ENCODE data around the gene FKBP4.

The FKBP4 gene

GRCh38 chr12:2783936-2784600 lies 10.7 kb upstream of the FKBP4 start:
- Histone ChIP-seq H3K79me2 (ENCODE audit: control insufficient read depth, low read length) (no peaks in the 10 kb centered on the region), H3K9me2 (replicated peaks; ENCODE audit: control insufficient read depth, low read length) (no peaks in the 10 kb centered on the region), H3K9me3 (ENCODE audit: control insufficient read depth, insufficient read depth, low read length) (no peaks in the 10 kb centered on the region), H3K27ac (ENCODE audit: low read depth, low read length) (no peak overlapping the region), H3K27me3 (ENCODE audit: control insufficient read depth, low read length) (peaks cover 18% of the 10 kb centered on the region), H3K4me3 (ENCODE audit: low read length) (0 out of 2 replicates have a peak overlapping the region, but pooled peaks have one; percentile 28), H3K4me2 (ENCODE audit: low read length) (peak overlapping the region; percentile 56), H3K4me1 (ENCODE audit: control insufficient read depth, low read length) (peaks cover 9% of the 10 kb centered on the region), H3K36me3 (ENCODE audit: control insufficient read depth, low read length) (no peaks in the 10 kb centered on the region), H3F3A (ENCODE audit: control insufficient read depth, insufficient read depth) (no peaks in the 10 kb centered on the region), H4K20me1 (ENCODE audit: control insufficient read depth, insufficient read depth, low read depth, low read length) (no peaks in the 10 kb centered on the region)
- TF ChIP-seq CTCF (IDR thresholded peaks at IDR 0.05; ENCODE audit: low read depth, low read length, poor library complexity, severe bottlenecking) (peak; percentile 87), EZH2phosphoT487 (IDR thresholded peaks at IDR 0.05; ENCODE audit: borderline replicate concordance, low read length) (no peak)

- no peaks in the 10 kb centered on the region for H4K20me1 ChIP-seq (ENCODE audit: control insufficient read depth, insufficient read depth, low read depth, low read length)
- no peaks in the 10 kb centered on the region for H3K9me2 ChIP-seq (replicated peaks; ENCODE audit: control insufficient read depth, low read length)
- no peak overlapping the region for H3K4me3 ChIP-seq (ENCODE audit: low read length)
- H3F3A ChIP-seq (ENCODE audit: control insufficient read depth, insufficient read depth), result no peaks in the 10 kb centered on the region
- no peak overlapping the region for H3K27ac ChIP-seq (ENCODE audit: low read depth, low read length)
- H3K4me1 ChIP-seq (ENCODE audit: control insufficient read depth, low read length), result peaks cover 3% of the 10 kb centered on the region; the same call in 1 of the 2 replicates
- no peaks in the 10 kb centered on the region for H3K36me3 ChIP-seq (ENCODE audit: control insufficient read depth, low read length)
- H3K79me2 ChIP-seq (ENCODE audit: control insufficient read depth, low read length), result no peaks in the 10 kb centered on the region
- no peaks in the 10 kb centered on the region for H3K9me3 ChIP-seq (ENCODE audit: control insufficient read depth, insufficient read depth, low read length)
- H3K27me3 ChIP-seq (ENCODE audit: control insufficient read depth, low read length), result peaks cover 16% of the 10 kb centered on the region; the same call in 1 of the 2 replicates
- H3K4me2 ChIP-seq (ENCODE audit: low read length), result no peak overlapping the region
- TF ChIP-seq EZH2phosphoT487 (IDR thresholded peaks at IDR 0.05; ENCODE audit: borderline replicate concordance, low read length) (no peak), CTCF (IDR thresholded peaks at IDR 0.05; ENCODE audit: low read depth, low read length, poor library complexity, severe bottlenecking) (no peak)
Measured at GRCh38 chr12:2785017-2785416, 9.8 kb upstream of the FKBP4 start.

GRCh38 chr12:2791089-2791488 lies 3.7 kb upstream of the FKBP4 start:
- no peak overlapping the region for H3K4me3 ChIP-seq (ENCODE audit: low read length)
- H3K9me2 ChIP-seq (replicated peaks; ENCODE audit: control insufficient read depth, low read length), result no peaks in the 10 kb centered on the region
- no peaks in the 10 kb centered on the region for H3K9me3 ChIP-seq (ENCODE audit: control insufficient read depth, insufficient read depth, low read length)
- peaks cover 9% of the 10 kb centered on the region for H3K4me1 ChIP-seq (ENCODE audit: control insufficient read depth, low read length)
- peaks cover 4% of the 10 kb centered on the region for H3K36me3 ChIP-seq (ENCODE audit: control insufficient read depth, low read length)
- peaks cover 3% of the 10 kb centered on the region for H4K20me1 ChIP-seq (ENCODE audit: control insufficient read depth, insufficient read depth, low read depth, low read length)
- H3F3A ChIP-seq (ENCODE audit: control insufficient read depth, insufficient read depth), result no peaks in the 10 kb centered on the region; the same call in 1 of the 2 replicates
- H3K27ac ChIP-seq (ENCODE audit: low read depth, low read length), result no peak overlapping the region
- no peaks in the 10 kb centered on the region for H3K27me3 ChIP-seq (ENCODE audit: control insufficient read depth, low read length)
- no peak overlapping the region for H3K4me2 ChIP-seq (ENCODE audit: low read length)
- peaks cover 12% of the 10 kb centered on the region for H3K79me2 ChIP-seq (ENCODE audit: control insufficient read depth, low read length)
- TF ChIP-seq CTCF (IDR thresholded peaks at IDR 0.05; ENCODE audit: low read depth, low read length, poor library complexity, severe bottlenecking), result no peak
- no peak for TF ChIP-seq EZH2phosphoT487 (IDR thresholded peaks at IDR 0.05; ENCODE audit: borderline replicate concordance, low read length)

Measured in DOHH2 (cell line).